KMS-11 (cell line): Measurements from ENCODE around the gene SORCS2.

Source experiments
- H2AFZ ChIP-seq: fragments of 200-600 bp; sonication (generic); 2 replicates; pipeline ENCODE4 v1.6.1; 2016; ENCODE audit warnings: antibody characterized with exemption, mixed run types, low read depth
- H3K27ac ChIP-seq: fragments of 200-600 bp; sonication (generic); 2 replicates; pipeline ENCODE4 v1.6.1; 2016; ENCODE audit warnings: mild to moderate bottlenecking, mixed run types
- H3K27me3 ChIP-seq: fragments of 200-600 bp; sonication (generic); 2 replicates; pipeline ENCODE4 v1.6.1; 2017; ENCODE audit warnings: mild to moderate bottlenecking, low read depth, mixed run types, moderate library complexity; ENCODE audit not compliant: insufficient read depth
- H3K36me3 ChIP-seq: fragments of 200-600 bp; sonication (generic); 2 replicates; pipeline ENCODE4 v1.6.1; 2017; ENCODE audit warnings: mild to moderate bottlenecking, mixed run types; ENCODE audit not compliant: insufficient read depth
- H3K4me1 ChIP-seq: fragments of 200-600 bp; sonication (generic); 2 replicates; pipeline ENCODE4 v1.6.1; 2016; ENCODE audit warnings: mild to moderate bottlenecking, low read depth, mixed run types; ENCODE audit not compliant: poor library complexity, severe bottlenecking
- H3K4me2 ChIP-seq: fragments of 200-600 bp; sonication (generic); 2 replicates; pipeline ENCODE4 v1.7.0; 2016; ENCODE audit warnings: mild to moderate bottlenecking, mixed run types
- H3K4me3 ChIP-seq: fragments of 200-600 bp; sonication (generic); IDR thresholded peaks from 2 replicates; pipeline ENCODE4 v1.6.1; 2017; ENCODE audit warnings: low read depth, low read length, mixed read lengths; ENCODE audit not compliant: insufficient read depth
- H3K79me2 ChIP-seq: fragments of 200-600 bp; sonication (generic); 2 replicates; pipeline ENCODE4 v1.6.1; 2016; ENCODE audit warnings: low read depth, mixed run types; ENCODE audit not compliant: insufficient read depth
- H3K9ac ChIP-seq: fragments of 200-600 bp; sonication (generic); 2 replicates; pipeline ENCODE4 v1.6.1; 2016; ENCODE audit warnings: mild to moderate bottlenecking, mixed run types
- H4K20me1 ChIP-seq: fragments of 200-600 bp; sonication (generic); 2 replicates; pipeline ENCODE4 v1.6.1; 2016; ENCODE audit warnings: mild to moderate bottlenecking, mixed run types; ENCODE audit not compliant: insufficient read depth
- CTCF ChIP-seq: fragments of 200-600 bp; sonication (generic); conservative IDR thresholded peaks from 2 replicates; pipeline ENCODE4 v1.6.1; 2017; ENCODE audit warnings: low read depth, mild to moderate bottlenecking, antibody characterized with exemption, low read length, moderate library complexity, mixed read lengths

Gene SORCS2

GRCh38 chr4:7301846-7302630 is 109.7 kb downstream of the SORCS2 start:
- Histone ChIP-seq H3K9ac (no peak overlapping the region), H4K20me1 (no peaks in the 10 kb centered on the region), H3K4me2 (no peak overlapping the region), H3K27ac (no peak overlapping the region), H3K4me1 (no peaks in the 10 kb centered on the region), H2AFZ (no peak overlapping the region), H3K36me3 (no peaks in the 10 kb centered on the region), H3K4me3 (no peak overlapping the region), H3K27me3 (peaks cover 18% of the 10 kb centered on the region), H3K79me2 (no peaks in the 10 kb centered on the region)
- TF ChIP-seq CTCF = no peak

GRCh38 chr4:7302781-7303404 is 110.6 kb downstream of the SORCS2 start:
- Histone ChIP-seq H3K9ac (no peak overlapping the region), H3K4me3 (no peak overlapping the region), H3K36me3 (no peaks in the 10 kb centered on the region), H3K4me1 (no peaks in the 10 kb centered on the region), H3K27ac (no peak overlapping the region), H3K27me3 (peaks cover 18% of the 10 kb centered on the region), H3K79me2 (no peaks in the 10 kb centered on the region), H2AFZ (no peak overlapping the region), H4K20me1 (no peaks in the 10 kb centered on the region), H3K4me2 (no peak overlapping the region)
- TF ChIP-seq CTCF = no peak

- H2AFZ ChIP-seq = no peak overlapping the region
- H3K4me2 ChIP-seq = no peak overlapping the region
- no peaks in the 10 kb centered on the region for H3K36me3 ChIP-seq
- H3K9ac ChIP-seq = no peak overlapping the region
- TF ChIP-seq CTCF = no peak
- no peaks in the 10 kb centered on the region for H3K4me1 ChIP-seq
- peaks cover 18% of the 10 kb centered on the region for H3K27me3 ChIP-seq
- H4K20me1 ChIP-seq = no peaks in the 10 kb centered on the region
- no peak overlapping the region for H3K4me3 ChIP-seq
- H3K27ac ChIP-seq = no peak overlapping the region
- no peaks in the 10 kb centered on the region for H3K79me2 ChIP-seq
These were observed 111.2 kb downstream of the SORCS2 start for GRCh38 chr4:7303561-7303960.

- no peak for TF ChIP-seq CTCF
- no peak overlapping the region for H3K9ac ChIP-seq
These were observed 112.1 kb downstream of the SORCS2 start for GRCh38 chr4:7304436-7304835.

More at GRCh38 chr4:7304436-7304835, 112.1 kb downstream of the SORCS2 start:
- Histone ChIP-seq H3K79me2 (no peaks in the 10 kb centered on the region), H4K20me1 (no peaks in the 10 kb centered on the region), H3K27ac (no peak overlapping the region), H3K4me2 (no peak overlapping the region), H3K27me3 (peaks cover 12% of the 10 kb centered on the region), H2AFZ (no peak overlapping the region), H3K4me1 (no peaks in the 10 kb centered on the region), H3K36me3 (no peaks in the 10 kb centered on the region), H3K4me3 (no peak overlapping the region)
